HG03135 (cell line): ENCODE data around the gene ZNF441.
"Not testable (repeated sequence)": the region's sequence is repeated elsewhere in the genome, so short reads cannot be mapped to it uniquely, and the experiment has no call there.

ENCODE experiments used
- ATAC-seq: cut with Tn5 transposase; IDR thresholded peaks from one replicate; pipeline ENCODE4 v1.9.1; 2021; ENCODE audit warnings: mild to moderate bottlenecking, moderate library complexity; ENCODE audit not compliant: unreplicated experiment

Gene ZNF441

GRCh38 chr19:11766597-11767591, at the start of gene ZNF441:
TSS of gene ZNF441 (plus strand) at chr19:11767000. CDS start at chr19:11767194, 194 bp downstream.
- ATAC-seq, result peak; percentile 89

- ATAC-seq, result no peak
Measured at GRCh38 chr19:11721681-11722080, 45.1 kb upstream of the ZNF441 start.

- no peak for ATAC-seq
Measured at GRCh38 chr19:11722414-11722813, 44.4 kb upstream of the ZNF441 start.

- no peak for ATAC-seq
Measured at GRCh38 chr19:11729586-11729985, 37.2 kb upstream of the ZNF441 start.

- ATAC-seq, result no peak
Measured at GRCh38 chr19:11735375-11735774, 31.4 kb upstream of the ZNF441 start.

GRCh38 chr19:11736696-11737095, 30.1 kb upstream of the ZNF441 start:
- ATAC-seq, result no peak

- peak; percentile 40 for ATAC-seq
Measured at GRCh38 chr19:11737964-11738745, 28.6 kb upstream of the ZNF441 start.

GRCh38 chr19:11738746-11739620, 27.8 kb upstream of the ZNF441 start, which contains the start of gene ZNF823:
TSS of gene ZNF823 (minus strand) at chr19:11738946. CDS start at chr19:11738819, 127 bp downstream.
- peak; percentile 95 for ATAC-seq

- ATAC-seq, result no peak
Measured at GRCh38 chr19:11745869-11746268, 20.9 kb upstream of the ZNF441 start.

- no peak for ATAC-seq
Measured at GRCh38 chr19:11747277-11747676, 19.5 kb upstream of the ZNF441 start.

- no peak for ATAC-seq
Measured at GRCh38 chr19:11749751-11750150, 17.0 kb upstream of the ZNF441 start.

GRCh38 chr19:11752244-11752736, 14.5 kb upstream of the ZNF441 start:
- no peak for ATAC-seq

- ATAC-seq, result no peak
Measured at GRCh38 chr19:11754663-11755062, 12.1 kb upstream of the ZNF441 start.

GRCh38 chr19:11756965-11757364, 9.8 kb upstream of the ZNF441 start:
- no peak for ATAC-seq

GRCh38 chr19:11759805-11760204, 7.0 kb upstream of the ZNF441 start:
- ATAC-seq, result no peak

GRCh38 chr19:11763117-11763516, 3.7 kb upstream of the ZNF441 start:
- ATAC-seq, result no peak

GRCh38 chr19:11763611-11764010, 3.2 kb upstream of the ZNF441 start:
- ATAC-seq, result no peak

GRCh38 chr19:11767633-11768133, 883 bp downstream of the ZNF441 start:
- ATAC-seq, result peak; percentile 40

- no peak for ATAC-seq
Measured at GRCh38 chr19:11769995-11770394, 3.2 kb downstream of the ZNF441 start.

GRCh38 chr19:11771520-11771919, 4.7 kb downstream of the ZNF441 start:
- not testable (repeated sequence) for ATAC-seq
